HAP-1 (cell line): ENCODE data around the gene IGF1R.

Source experiments
- DNase-seq, 2 experiments: peaks; one replicate each; pipeline ENCODE4 v3.0.0-alpha.2; 2016 to 2020; ENCODE audit warnings: low spot score in 2 of 2
- H3K27me3 ChIP-seq: fragments of 250-450 bp; sonication (Bioruptor Pico); 2 replicates; pipeline ENCODE4 v1.5.1; 2020; ENCODE audit warnings: low read depth, mild to moderate bottlenecking, moderate library complexity
- H3K36me3 ChIP-seq: fragments of 250-450 bp; sonication (Bioruptor Pico); replicated peaks from 2 replicates; pipeline ENCODE4 v1.5.1; 2020; ENCODE audit warnings: mild to moderate bottlenecking
- H3K4me1 ChIP-seq: fragments of 250-450 bp; sonication (Bioruptor Pico); 2 replicates; pipeline ENCODE4 v1.5.1; 2020; ENCODE audit warnings: mild to moderate bottlenecking
- H3K4me3 ChIP-seq: fragments of 250-450 bp; sonication (Bioruptor Pico); 2 replicates; pipeline ENCODE4 v1.5.1; 2020; ENCODE audit warnings: mild to moderate bottlenecking, moderate library complexity
- H3K9me3 ChIP-seq: fragments of 250-450 bp; sonication (Bioruptor Pico); 2 replicates; pipeline ENCODE4 v1.5.1; 2020; ENCODE audit warnings: mild to moderate bottlenecking, moderate library complexity
- in situ Hi-C: fragments of 300-500 bp; cut with MboI; formaldehyde crosslinking; loops from 3 replicates; pipeline ENCODE4 v1.14.3; 2020; ENCODE audit warnings: low sequenced_read_pairs, inconsistent platforms, mixed read lengths

Gene IGF1R

DNA sequence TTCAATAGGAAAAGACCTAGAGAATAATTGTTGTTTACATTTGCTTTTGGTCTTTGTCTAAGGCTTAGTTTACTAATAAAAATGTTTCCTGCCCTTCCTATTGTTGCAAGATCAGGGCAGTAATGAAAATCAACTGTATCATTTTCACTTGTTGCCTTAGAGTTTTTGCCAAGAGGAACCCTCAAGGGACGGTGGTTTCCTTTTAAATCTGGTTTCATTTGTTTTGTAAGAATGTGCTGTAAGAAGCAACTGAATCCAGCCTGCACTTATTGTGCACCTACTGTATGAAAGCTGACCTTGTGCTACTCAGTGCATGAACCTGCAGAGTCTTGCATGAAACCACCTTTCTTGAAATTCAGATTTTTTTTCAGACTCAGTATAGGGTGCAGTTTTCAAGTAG lies 5.3 kb downstream of the IGF1R start:
- in situ Hi-C loops, result no loop called here
- no peak for DNase-seq
- Histone ChIP-seq H3K36me3 (no peaks in the 10 kb centered on the region), H3K4me3 (no peak overlapping the region), H3K4me1 (peaks cover 23% of the 10 kb centered on the region), H3K27me3 (no peaks in the 10 kb centered on the region), H3K9me3 (no peaks in the 10 kb centered on the region)

DNA sequence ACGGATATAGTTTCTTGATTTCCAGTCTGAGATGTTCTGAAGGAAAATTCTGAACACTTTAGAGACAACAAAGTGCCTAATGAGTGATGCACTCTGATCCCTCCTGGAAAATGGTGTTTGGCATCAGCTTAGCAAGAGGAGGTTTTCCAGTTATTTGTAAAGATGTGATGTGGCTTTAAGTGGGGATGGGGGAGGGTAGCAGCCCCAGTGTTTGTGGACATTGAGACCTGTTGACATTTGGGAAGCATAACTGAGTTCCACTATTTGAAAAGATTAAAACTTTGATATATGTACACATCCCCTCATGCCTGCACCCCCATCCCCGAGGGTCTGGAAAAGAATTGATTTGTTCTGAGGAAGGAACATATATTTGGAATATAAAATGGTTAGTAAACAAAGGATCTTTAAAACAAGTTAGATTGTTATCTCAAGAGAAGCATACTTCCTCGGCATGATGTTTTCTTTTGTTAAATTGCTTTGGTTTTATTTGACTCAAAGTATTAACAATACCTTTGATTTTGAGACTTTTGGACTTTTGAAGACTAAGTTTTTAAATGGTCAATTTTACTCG lies 6.5 kb downstream of the IGF1R start:
- in situ Hi-C loops, result no loop called here
- H3K4me1 ChIP-seq, result peaks cover 23% of the 10 kb centered on the region
- no peak overlapping the region for H3K4me3 ChIP-seq
- H3K36me3 ChIP-seq, result no peaks in the 10 kb centered on the region
- H3K9me3 ChIP-seq, result no peaks in the 10 kb centered on the region
- no peak for DNase-seq
- no peaks in the 10 kb centered on the region for H3K27me3 ChIP-seq

DNA sequence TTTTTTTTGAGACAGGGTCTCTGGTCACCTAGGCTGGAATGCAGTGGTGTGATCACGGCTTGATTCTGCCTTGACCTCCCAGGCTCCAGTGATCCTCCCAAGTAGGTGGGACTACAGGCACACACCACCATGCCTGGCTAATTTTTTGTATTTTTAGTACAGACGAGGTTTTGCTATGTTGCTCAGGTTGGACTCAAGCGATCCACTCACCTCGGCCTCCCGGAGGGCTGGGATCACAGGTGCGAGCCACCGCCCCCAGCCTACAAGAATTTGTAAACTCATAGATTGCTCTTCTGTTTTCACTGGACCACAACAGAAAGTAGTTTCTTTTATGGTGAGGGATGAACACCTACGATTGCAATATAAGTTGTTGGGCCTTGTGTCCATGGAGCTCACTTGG lies 7.4 kb downstream of the IGF1R start:
- Histone ChIP-seq H3K4me3 (no peak overlapping the region), H3K27me3 (no peaks in the 10 kb centered on the region), H3K4me1 (peaks cover 23% of the 10 kb centered on the region), H3K36me3 (no peaks in the 10 kb centered on the region; the same call in 1 of the 2 replicates), H3K9me3 (no peaks in the 10 kb centered on the region)
- DNase-seq, result no peak
- in situ Hi-C loops, result no loop called here

DNA sequence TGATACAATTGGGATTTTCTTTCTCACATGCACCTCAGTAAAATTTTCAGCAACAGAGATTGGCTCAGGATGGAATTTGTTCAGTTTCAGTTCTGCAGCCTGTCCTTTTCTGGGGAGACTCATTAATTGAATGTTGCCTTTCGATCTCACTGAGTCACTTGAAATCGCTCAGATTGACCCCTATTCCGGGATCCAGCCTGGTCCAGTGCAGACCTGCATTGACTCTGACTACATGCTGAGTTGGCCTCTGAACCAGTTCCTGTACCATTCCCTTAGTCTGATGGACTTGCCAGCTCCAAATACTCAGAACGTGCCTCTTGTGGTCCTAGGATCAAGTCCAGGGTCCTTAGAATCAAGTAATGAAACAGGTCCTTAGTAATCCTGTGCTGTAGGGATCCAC lies 9.4 kb downstream of the IGF1R start:
- DNase-seq, result no peak
- no peaks in the 10 kb centered on the region for H3K27me3 ChIP-seq
- peaks cover 14% of the 10 kb centered on the region for H3K4me1 ChIP-seq
- no peak overlapping the region for H3K4me3 ChIP-seq
- H3K36me3 ChIP-seq, result no peaks in the 10 kb centered on the region; the same call in 1 of the 2 replicates
- H3K9me3 ChIP-seq, result no peaks in the 10 kb centered on the region
- in situ Hi-C loops, result no loop called here

DNA sequence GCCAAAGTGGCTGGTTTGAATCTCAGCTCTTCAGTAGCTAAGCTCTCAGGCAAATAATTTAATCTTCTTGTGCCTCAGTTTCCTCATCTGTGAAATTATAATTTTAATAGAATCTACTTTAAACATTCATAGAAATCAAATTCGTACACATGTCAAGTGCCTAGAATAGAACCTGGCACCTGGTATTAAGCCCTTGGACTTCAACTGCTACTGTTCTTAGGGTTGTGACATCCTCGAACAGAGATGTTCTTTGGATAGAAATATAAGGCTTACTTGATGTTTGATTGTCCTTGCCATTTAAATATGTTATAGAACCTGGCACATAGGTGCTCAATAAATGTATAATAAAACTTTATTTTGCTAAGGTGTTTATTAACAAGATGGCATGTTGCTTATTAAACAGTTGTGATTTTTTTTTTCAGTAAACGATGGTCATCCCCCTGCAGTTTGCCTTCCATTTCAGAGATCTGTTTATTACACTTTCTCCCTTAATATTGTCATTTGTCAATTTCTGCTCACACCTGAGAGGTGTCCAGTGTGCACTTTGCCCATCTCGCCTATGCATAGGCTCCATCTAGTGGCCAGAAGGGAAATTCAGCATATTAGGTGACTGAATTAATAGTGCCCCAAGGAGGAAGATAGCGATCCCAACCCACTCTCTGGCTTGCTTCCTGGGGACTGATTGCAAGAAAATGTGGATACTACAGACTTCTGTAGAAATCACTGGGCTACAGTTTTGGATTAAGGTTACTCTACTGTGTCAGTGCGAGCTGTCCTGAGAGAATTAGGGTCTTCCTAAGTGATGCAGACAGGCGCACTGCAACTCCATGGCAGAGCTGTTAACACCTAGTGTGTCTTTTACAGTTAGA lies 10.7 kb downstream of the IGF1R start:
- Histone ChIP-seq H3K4me3 (no peak overlapping the region), H3K9me3 (no peaks in the 10 kb centered on the region), H3K36me3 (no peaks in the 10 kb centered on the region; the same call in 1 of the 2 replicates), H3K27me3 (no peaks in the 10 kb centered on the region), H3K4me1 (peaks cover 4% of the 10 kb centered on the region)
- in situ Hi-C loops, result no loop called here
- DNase-seq, result peak; percentile 51 to 61

DNA sequence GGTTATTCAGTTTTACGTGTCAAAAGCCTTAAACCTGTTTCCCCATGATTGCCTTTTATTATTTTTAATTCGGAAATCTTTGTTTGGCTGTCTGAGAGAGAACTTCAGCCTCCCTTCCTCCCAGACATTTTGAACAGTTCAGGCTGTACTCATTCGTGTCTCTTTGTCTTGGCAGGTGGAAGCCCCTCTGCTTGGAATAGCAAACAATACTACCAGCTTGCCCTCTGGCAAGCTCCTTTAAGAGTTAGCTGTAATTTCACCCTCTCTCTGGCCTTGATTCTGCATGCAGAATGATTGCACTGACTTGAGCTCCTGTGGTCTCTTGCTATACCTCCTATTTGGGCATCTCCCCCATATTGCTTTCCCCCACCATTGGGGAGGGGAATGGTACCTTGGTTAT lies 11.7 kb downstream of the IGF1R start:
- in situ Hi-C loops, result no loop called here
- H3K4me1 ChIP-seq, result peaks cover 3% of the 10 kb centered on the region
- H3K9me3 ChIP-seq, result no peaks in the 10 kb centered on the region
- no peak overlapping the region for H3K4me3 ChIP-seq
- H3K27me3 ChIP-seq, result no peaks in the 10 kb centered on the region
- no peak for DNase-seq
- H3K36me3 ChIP-seq, result no peaks in the 10 kb centered on the region; the same call in 1 of the 2 replicates

DNA sequence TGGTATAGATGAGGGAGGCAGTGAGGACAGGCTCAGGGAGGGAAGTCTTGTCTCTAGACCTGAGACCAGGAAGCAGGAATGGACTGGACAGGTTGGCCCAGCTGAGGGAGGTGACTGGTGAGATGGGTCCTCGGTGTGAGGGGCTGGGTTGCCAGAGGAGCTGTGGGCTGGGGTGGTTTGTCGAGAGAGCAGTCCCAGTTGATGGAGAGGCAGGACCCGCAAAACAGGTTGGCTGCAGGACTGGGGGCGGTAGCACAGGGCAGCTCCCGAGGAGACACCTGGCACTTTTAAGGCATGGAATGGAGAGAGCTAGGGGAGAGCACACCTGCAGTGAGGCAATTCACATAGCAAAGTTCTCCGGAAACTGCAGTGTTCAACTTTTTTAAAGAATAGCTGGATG lies 14.7 kb downstream of the IGF1R start:
- H3K4me1 ChIP-seq, result peaks cover under 1% of the 10 kb centered on the region
- in situ Hi-C loops, result no loop called here

DNA sequence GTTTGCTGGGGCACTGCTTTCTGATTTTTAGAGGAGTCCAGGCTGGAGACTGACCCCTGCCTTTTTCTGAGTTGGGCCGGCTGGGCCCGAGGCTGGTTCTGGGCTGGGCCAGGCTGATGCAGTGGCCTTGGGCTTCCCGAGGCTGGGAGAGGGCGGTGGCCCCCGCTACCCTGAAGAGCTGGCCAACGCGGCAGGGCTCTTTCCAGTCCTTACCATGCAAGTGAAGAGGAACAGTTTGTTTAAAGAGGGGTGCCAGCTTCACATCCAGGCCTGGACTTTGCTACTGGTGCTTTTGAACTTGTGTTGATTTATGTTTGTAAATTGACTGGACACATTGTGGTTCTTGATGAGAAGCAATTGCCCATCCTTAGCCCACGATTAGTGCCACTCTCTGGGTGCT lies 15.3 kb downstream of the IGF1R start:
- H3K36me3 ChIP-seq, result no peaks in the 10 kb centered on the region; the same call in 1 of the 2 replicates
- H3K9me3 ChIP-seq, result no peaks in the 10 kb centered on the region
- no peak overlapping the region for H3K4me3 ChIP-seq
- in situ Hi-C loops, result no loop called here
- no peaks in the 10 kb centered on the region for H3K27me3 ChIP-seq
- peaks cover 6% of the 10 kb centered on the region for H3K4me1 ChIP-seq
- no peak for DNase-seq

More for the DNA sequence above, 14.7 kb downstream of the IGF1R start:
- H3K4me3 ChIP-seq, result no peak overlapping the region
- H3K36me3 ChIP-seq, result no peaks in the 10 kb centered on the region; the same call in 1 of the 2 replicates
- DNase-seq, result no peak
- no peaks in the 10 kb centered on the region for H3K9me3 ChIP-seq
- H3K27me3 ChIP-seq, result no peaks in the 10 kb centered on the region

DNA sequence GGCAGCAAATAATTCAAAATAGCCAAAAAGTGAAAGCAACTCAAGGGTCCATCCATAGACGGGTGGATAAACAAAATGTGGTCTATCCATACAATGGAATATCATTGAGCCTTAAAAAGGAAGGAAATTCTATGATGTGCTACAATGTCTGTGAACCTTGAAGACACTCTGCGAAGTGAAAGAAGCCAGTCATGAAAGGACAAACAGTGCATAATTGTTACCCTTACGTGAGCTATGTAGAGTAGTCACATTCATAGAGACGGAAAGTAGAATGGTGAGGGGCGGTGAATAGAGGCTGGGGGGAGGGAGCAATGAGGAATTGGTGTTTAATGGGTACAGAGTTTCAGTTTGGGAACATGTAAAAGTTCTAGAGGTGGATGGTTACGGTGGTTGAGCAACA lies 18.1 kb downstream of the IGF1R start:
- no peak for DNase-seq
- no peaks in the 10 kb centered on the region for H3K27me3 ChIP-seq
- H3K9me3 ChIP-seq, result no peaks in the 10 kb centered on the region
- no peak overlapping the region for H3K4me3 ChIP-seq
- H3K4me1 ChIP-seq, result peaks cover 26% of the 10 kb centered on the region
- in situ Hi-C loops, result no loop called here
- H3K36me3 ChIP-seq, result no peaks in the 10 kb centered on the region; the same call in 1 of the 2 replicates

DNA sequence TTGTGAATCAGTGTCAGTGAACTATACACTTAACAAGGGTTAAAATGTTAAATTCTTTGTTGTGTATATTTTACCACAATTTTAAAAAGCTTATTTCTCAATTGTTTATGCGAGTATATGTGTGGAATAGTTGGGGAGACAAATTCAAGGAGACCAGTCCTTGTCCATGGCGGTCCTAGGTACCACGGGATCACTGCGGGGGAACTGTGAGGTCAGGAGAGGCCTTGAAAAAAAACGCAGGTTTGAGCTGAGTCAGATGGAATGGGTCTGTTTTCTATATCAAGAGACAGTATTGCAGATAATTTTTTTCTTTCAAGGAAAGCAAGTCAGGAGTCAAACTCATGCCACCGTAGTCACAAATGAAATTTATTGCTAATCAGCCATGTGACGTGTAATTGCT lies 18.5 kb downstream of the IGF1R start:
- in situ Hi-C loops, result no loop called here

DNA sequence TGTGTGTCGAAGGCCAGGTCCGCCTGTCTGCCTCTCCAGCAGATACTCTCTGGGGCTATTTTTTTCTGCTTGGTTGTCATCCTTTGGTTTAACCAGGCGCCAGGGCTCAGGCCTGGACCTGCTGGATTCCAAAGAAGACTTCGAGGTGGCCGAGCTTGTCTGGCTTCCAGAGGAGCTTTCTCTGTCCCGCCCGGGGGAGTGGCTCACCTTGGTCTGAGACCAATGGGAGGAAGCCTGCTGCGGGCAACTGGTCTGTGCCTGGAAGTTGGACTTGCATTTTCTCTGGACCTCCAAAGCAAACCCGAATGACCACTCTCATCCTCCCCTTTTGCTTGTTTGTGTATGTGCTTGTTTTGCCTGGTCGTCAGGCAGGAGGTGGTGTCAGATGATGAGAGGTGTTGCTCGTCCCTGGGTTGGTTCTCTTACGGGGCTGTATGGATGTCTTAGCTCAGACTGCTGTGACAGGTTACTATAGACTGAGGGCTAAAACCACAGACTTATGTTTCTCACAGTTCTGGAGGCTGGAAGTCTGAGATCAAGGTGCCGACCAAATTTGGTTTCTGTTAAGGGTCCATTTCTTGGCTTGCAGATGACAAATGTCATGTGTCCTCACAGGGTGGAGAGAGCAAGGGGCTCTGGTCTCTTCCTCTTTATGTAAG lies 19.3 kb downstream of the IGF1R start:
- H3K4me1 ChIP-seq, result peaks cover 34% of the 10 kb centered on the region
- DNase-seq, result no peak
- no peaks in the 10 kb centered on the region for H3K27me3 ChIP-seq
- H3K36me3 ChIP-seq, result no peaks in the 10 kb centered on the region; the same call in 1 of the 2 replicates
- no peak overlapping the region for H3K4me3 ChIP-seq
- in situ Hi-C loops, result no loop called here
- no peaks in the 10 kb centered on the region for H3K9me3 ChIP-seq

More for the DNA sequence above, 18.5 kb downstream of the IGF1R start:
- no peak for DNase-seq
- Histone ChIP-seq H3K9me3 (no peaks in the 10 kb centered on the region), H3K4me3 (no peak overlapping the region), H3K36me3 (no peaks in the 10 kb centered on the region; the same call in 1 of the 2 replicates), H3K4me1 (peaks cover 30% of the 10 kb centered on the region), H3K27me3 (no peaks in the 10 kb centered on the region)

DNA sequence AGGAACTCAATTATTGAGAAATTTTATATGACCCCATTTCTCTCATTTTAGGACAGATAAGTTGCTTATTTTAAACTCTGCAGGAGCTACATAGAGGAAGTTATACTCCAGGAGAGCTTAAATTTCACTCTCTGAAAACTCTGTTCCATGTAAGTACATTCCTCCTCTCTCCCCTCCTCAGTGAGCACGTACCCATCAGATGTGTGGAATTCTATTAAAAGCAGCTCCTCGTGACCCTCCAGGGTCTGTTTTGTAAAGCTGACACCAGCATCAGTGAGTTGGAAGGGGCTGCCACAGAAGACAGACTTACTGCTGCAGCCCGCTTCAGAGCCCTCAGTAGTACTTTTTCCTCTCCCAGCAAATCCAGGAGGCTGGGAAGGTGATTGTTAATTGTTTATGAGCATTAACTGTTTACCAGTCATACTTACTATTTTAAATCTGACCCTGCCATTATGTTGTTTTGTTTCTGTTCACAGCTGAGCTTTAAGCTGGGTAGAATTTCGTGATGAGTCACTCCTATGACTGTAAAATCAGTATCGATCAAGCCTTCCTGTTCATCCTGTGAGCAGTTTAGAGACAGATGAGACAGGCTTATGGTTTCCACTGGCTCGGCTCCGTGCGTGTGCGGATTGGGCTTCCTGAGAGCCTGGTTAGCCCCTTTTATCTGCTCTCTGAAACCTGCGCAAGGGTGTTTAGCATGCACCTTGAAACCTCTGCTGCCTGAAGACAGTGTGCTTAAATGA lies 20.4 kb downstream of the IGF1R start:
- Histone ChIP-seq H3K9me3 (no peaks in the 10 kb centered on the region), H3K4me1 (peaks cover 34% of the 10 kb centered on the region), H3K27me3 (no peaks in the 10 kb centered on the region), H3K4me3 (no peak overlapping the region), H3K36me3 (no peaks in the 10 kb centered on the region; the same call in 1 of the 2 replicates)
- DNase-seq, result no peak
- in situ Hi-C loops, result no loop called here

DNA sequence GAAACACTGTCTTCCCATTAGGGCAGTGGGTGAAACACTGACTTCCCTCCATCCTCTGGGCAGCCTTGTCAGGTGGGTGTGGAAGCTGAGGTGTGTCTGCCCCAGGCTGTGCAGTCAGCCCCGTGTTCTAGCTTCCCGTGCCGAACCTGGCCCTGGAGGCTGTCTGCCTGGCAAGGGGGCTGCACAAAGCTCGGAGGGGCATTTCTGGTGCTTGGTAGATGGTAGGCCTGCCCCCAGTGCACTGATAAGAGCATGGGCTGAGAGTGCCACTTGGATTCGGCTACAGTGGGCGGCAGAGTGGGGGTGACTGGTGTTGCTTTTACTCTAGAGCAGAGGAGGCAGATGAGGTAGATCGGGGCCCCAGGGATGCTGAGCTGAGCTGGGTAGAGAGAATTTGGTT lies 21.3 kb downstream of the IGF1R start:
- Histone ChIP-seq H3K9me3 (no peaks in the 10 kb centered on the region), H3K4me3 (no peak overlapping the region), H3K36me3 (no peaks in the 10 kb centered on the region; the same call in 1 of the 2 replicates), H3K27me3 (no peaks in the 10 kb centered on the region), H3K4me1 (peaks cover 34% of the 10 kb centered on the region)
- no peak for DNase-seq
- in situ Hi-C loops, result no loop called here
